WERI-Rb-1 (cell line): ENCODE data around the gene GLRX5.

Source experiments
- DNase-seq: peaks from one replicate; pipeline ENCODE4 v3.0.0-alpha.2; 2020
- H3K27ac ChIP-seq: fragments of 250-450 bp; sonication (Bioruptor Pico); 2 replicates; pipeline ENCODE4 v1.5.1; 2020; ENCODE audit warnings: mild to moderate bottlenecking, moderate library complexity
- H3K27me3 ChIP-seq: fragments of 250-450 bp; sonication (Bioruptor Pico); 2 replicates; pipeline ENCODE4 v1.5.1; 2021; ENCODE audit warnings: mild to moderate bottlenecking, low read depth, moderate library complexity; ENCODE audit not compliant: insufficient read depth, severe bottlenecking
- H3K36me3 ChIP-seq: fragments of 250-450 bp; sonication (Bioruptor Pico); 2 replicates; pipeline ENCODE4 v1.5.1; 2020; ENCODE audit warnings: mild to moderate bottlenecking, moderate library complexity
- H3K4me3 ChIP-seq: 2 replicates; pipeline ENCODE4 v1.5.1; 2011; ENCODE audit warnings: low read depth, mild to moderate bottlenecking, control low read depth, low read length
- H3K9me3 ChIP-seq: fragments of 250-450 bp; sonication (Bioruptor Pico); 2 replicates; pipeline ENCODE4 v1.5.1; 2021; ENCODE audit warnings: mild to moderate bottlenecking, moderate library complexity; ENCODE audit not compliant: severe bottlenecking
- CTCF ChIP-seq: IDR thresholded peaks from 2 replicates; pipeline ENCODE4 v1.5.1; 2011; ENCODE audit warnings: low read depth, mild to moderate bottlenecking, control low read depth, inconsistent platforms, low read length

The GLRX5 gene

DNA sequence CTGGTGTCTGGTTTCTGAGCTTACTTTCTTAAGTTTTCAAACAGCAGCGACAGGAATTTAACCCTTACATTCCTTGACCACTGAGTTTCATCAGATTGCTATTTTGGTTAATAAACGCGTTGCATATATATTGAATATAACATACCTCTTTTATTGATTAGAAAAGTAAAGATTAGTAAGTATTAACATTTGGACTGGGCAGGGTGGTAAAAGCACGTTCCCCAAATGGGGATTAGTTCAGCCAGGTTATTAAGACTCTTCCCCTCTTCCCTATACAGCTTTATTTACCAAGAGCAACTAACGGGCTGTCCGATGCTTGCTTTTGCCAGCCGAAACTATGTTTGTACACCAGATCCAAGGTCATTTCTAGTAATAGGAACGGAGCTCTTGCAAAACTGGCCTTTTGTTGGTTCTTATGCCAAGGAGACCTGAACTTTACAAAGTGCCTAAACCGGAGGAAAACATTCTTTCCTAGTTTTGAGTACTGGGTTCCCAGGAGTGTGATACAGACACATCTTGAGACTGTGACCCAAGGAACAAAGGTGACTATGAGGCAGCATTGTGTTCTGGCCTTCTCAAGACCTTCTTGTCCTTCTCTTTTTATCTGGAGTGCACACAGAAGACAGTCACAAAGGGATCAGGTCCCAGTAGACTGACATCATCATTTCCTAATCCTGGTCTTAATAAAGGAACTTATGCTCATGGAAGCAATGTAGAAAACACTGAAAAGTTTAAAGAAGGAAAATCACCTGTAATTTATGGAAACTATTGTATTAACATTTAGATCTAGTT, 2.6 kb downstream of the GLRX5 start:
- no peaks in the 10 kb centered on the region for H3K9me3 ChIP-seq
- peaks cover 4% of the 10 kb centered on the region for H3K36me3 ChIP-seq
- TF ChIP-seq CTCF: no peak
- no peaks in the 10 kb centered on the region for H3K27me3 ChIP-seq
- DNase-seq: no peak
- peak overlapping the region; percentile 33 for H3K4me3 ChIP-seq
- 0 out of 2 replicates have a peak overlapping the region, but pooled peaks have one; percentile 15 for H3K27ac ChIP-seq

- DNase-seq: no peak
- no peak for TF ChIP-seq CTCF
- no peaks in the 10 kb centered on the region for H3K9me3 ChIP-seq
- H3K27ac ChIP-seq: no peak overlapping the region
- H3K4me3 ChIP-seq: no peak overlapping the region
- H3K36me3 ChIP-seq: peaks cover 2% of the 10 kb centered on the region
- no peaks in the 10 kb centered on the region for H3K27me3 ChIP-seq
Measured at GRCh38 chr14:95538801-95539509, 4.1 kb downstream of the GLRX5 start.

DNA sequence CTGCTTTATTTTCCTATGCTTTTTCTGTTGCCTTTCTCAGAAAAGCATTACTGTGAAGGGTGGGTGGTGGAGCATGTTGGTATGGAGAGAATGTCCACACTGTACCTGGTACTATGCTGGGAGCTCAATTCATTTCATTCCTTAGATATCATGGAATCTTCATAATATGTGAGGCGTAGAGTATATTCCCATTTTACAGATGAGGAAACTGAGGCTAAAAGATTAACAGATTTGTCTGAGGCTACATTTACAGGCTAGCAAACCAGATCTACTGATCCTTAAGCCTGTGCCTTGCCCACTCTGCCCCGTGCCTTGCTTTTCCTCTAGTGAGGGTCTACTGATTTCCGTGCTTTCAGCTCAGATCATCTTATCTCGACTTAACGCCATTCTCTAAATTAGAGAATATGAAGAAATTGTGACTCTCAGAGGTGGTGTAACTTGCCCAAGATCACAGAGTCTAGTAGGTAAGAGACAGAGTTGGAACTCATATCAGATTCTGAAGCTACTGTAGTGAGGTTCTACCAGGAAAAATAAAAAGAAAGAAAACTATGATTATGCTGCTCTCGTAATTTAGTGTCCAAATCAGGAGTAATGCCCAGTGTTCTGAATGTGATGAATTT, 5.5 kb downstream of the GLRX5 start:
- no peak for TF ChIP-seq CTCF
- Histone ChIP-seq H3K4me3 (no peak overlapping the region), H3K27me3 (no peaks in the 10 kb centered on the region), H3K9me3 (no peaks in the 10 kb centered on the region), H3K36me3 (peaks cover 7% of the 10 kb centered on the region), H3K27ac (no peak overlapping the region)
- DNase-seq: no peak

GRCh38 chr14:95541346-95541745, 6.5 kb downstream of the GLRX5 start:
- H3K27me3 ChIP-seq: no peaks in the 10 kb centered on the region
- no peak for DNase-seq
- no peak overlapping the region for H3K27ac ChIP-seq
- H3K4me3 ChIP-seq: no peak overlapping the region
- TF ChIP-seq CTCF: no peak
- no peaks in the 10 kb centered on the region for H3K9me3 ChIP-seq
- peaks cover 7% of the 10 kb centered on the region for H3K36me3 ChIP-seq

- no peak for DNase-seq
- H3K4me3 ChIP-seq: no peak overlapping the region
- H3K27ac ChIP-seq: no peak overlapping the region
- no peaks in the 10 kb centered on the region for H3K9me3 ChIP-seq
- H3K27me3 ChIP-seq: no peaks in the 10 kb centered on the region
- no peak for TF ChIP-seq CTCF
- H3K36me3 ChIP-seq: peaks cover 7% of the 10 kb centered on the region
Measured at GRCh38 chr14:95541932-95542930, 7.4 kb downstream of the GLRX5 start.
